ENCODE data around the gene PLXDC1. TPM values are rescaled to one million over a fixed set of nuclear protein-coding genes. Genes with fewer than 3 reads are reported as not detected.

PLXDC1 gene
- total RNA-seq, 1 donor from 2014 or later = 0.52 TPM

DNA sequence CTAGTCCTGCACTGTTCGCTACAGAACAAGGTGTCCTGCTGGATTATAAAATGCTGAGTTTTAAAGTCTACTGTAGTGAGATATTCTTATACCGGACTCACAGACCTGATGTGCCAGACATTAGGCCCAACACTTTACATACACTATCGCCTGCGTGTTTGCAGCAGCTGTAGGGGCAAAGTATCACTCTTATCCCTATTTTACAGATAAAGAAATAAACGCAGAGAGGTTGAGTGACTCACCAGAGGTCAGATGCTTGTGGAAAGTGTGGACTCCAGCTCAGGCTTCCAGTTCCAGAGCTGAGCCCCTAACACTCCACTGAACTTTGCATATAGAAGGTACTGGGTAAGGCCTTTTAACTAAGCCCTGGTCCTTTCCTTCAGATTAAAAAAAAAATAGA lies 47.4 kb downstream of the PLXDC1 start:
- Histone ChIP-seq H3K36me3 (ENCODE audit: control insufficient read depth in 3 of 3, insufficient read depth in 3 of 3, low read length in 3 of 3) (no peaks in the 10 kb centered on the region), H3K9ac (ENCODE audit: low read depth in 1 of 3, low read length in 3 of 3) (no peak overlapping the region), H3K4me3 (ENCODE audit: low read length in 3 of 3) (no peak overlapping the region), H3K9me3 (ENCODE audit: control insufficient read depth in 3 of 3, low read length in 3 of 3) (no peaks in the 10 kb centered on the region), H3K27me3 (ENCODE audit: control insufficient read depth in 3 of 3, insufficient read depth in 3 of 3, low read length in 3 of 3) (peaks cover 5 to 8% (median 6%) of the 10 kb centered on the region in 3 donors), H3K4me1 (ENCODE audit: control insufficient read depth in 3 of 3, insufficient read depth in 3 of 3, low read length in 3 of 3) (peaks cover 5 to 9% (median 8%) of the 10 kb centered on the region in 3 donors), H3K27ac (ENCODE audit: low read depth, low read length) (no peak overlapping the region)

- Histone ChIP-seq H3K27me3 (ENCODE audit: control insufficient read depth in 3 of 3, insufficient read depth in 3 of 3, low read length in 3 of 3) (peaks cover 7 to 25% (median 13%) of the 10 kb centered on the region in 3 donors), H3K36me3 (ENCODE audit: control insufficient read depth in 3 of 3, insufficient read depth in 3 of 3, low read length in 3 of 3) (no peaks in the 10 kb centered on the region), H3K9me3 (ENCODE audit: control insufficient read depth in 3 of 3, low read length in 3 of 3) (no peaks in the 10 kb centered on the region), H3K4me1 (ENCODE audit: control insufficient read depth in 3 of 3, insufficient read depth in 3 of 3, low read length in 3 of 3) (peaks cover 15 to 25% (median 21%) of the 10 kb centered on the region in 3 donors), H3K4me3 (ENCODE audit: low read length in 3 of 3) (no peak overlapping the region), H3K9ac (ENCODE audit: low read depth in 1 of 3, low read length in 3 of 3) (no peak overlapping the region), H3K27ac (ENCODE audit: low read depth, low read length) (no peak overlapping the region)
Observed at GRCh38 chr17:39101091-39101490, 50.3 kb downstream of the PLXDC1 start.

- H3K4me3 ChIP-seq (ENCODE audit: low read length in 3 of 3) = no peak overlapping the region
Observed at GRCh38 chr17:39100530-39100929, 50.9 kb downstream of the PLXDC1 start.

DNA sequence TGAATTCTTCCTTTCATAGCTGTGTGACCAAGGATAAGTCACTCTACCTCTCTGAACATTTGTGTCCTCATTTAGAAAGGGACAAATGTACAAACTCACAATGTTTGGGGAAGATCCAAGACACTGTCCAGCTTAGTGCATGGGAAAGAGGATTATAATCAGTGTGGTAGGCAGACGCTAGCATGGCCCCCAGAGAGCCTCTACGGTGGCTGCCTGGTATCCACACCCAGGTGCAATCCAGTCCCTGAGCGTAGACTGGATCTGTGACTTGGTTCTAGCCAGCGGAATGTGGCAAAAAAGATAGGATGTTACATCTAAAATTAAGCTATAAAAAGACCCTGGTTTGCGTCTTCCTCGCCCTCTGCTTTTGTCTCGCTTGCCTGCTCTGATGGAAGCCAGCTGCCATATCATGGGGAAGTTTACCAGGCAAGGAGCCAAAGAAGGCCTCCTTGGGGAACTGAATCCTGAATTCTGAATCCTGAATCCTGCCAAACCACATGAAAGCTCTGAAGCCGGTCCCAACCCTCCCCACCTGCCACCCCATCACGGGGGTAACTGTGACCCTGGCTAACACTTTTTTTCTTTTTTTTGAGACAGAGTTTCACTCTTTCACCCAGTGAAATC lies 51.7 kb downstream of the PLXDC1 start:
- Histone ChIP-seq H3K27ac (ENCODE audit: low read depth, low read length) (peak overlapping the region; percentile 14), H3K36me3 (ENCODE audit: control insufficient read depth in 3 of 3, insufficient read depth in 3 of 3, low read length in 3 of 3) (no peaks in the 10 kb centered on the region), H3K27me3 (ENCODE audit: control insufficient read depth in 3 of 3, insufficient read depth in 3 of 3, low read length in 3 of 3) (peaks cover 7 to 27% (median 13%) of the 10 kb centered on the region in 3 donors), H3K9me3 (ENCODE audit: control insufficient read depth in 3 of 3, low read length in 3 of 3) (no peaks in the 10 kb centered on the region), H3K4me3 (ENCODE audit: low read length in 3 of 3) (no peak overlapping the region), H3K9ac (ENCODE audit: low read depth in 1 of 3, low read length in 3 of 3) (no peak overlapping the region), H3K4me1 (ENCODE audit: control insufficient read depth in 3 of 3, insufficient read depth in 3 of 3, low read length in 3 of 3) (peaks cover 17 to 29% (median 25%) of the 10 kb centered on the region in 3 donors)

More at GRCh38 chr17:39100530-39100929, 50.9 kb downstream of the PLXDC1 start:
- no peak overlapping the region for H3K9ac ChIP-seq (ENCODE audit: low read depth in 1 of 3, low read length in 3 of 3)
- H3K4me1 ChIP-seq (ENCODE audit: control insufficient read depth in 3 of 3, insufficient read depth in 3 of 3, low read length in 3 of 3) = peaks cover 15 to 29% (median 23%) of the 10 kb centered on the region in 3 donors
- no peak overlapping the region for H3K27ac ChIP-seq (ENCODE audit: low read depth, low read length)
- no peaks in the 10 kb centered on the region for H3K36me3 ChIP-seq (ENCODE audit: control insufficient read depth in 3 of 3, insufficient read depth in 3 of 3, low read length in 3 of 3)
- H3K9me3 ChIP-seq (ENCODE audit: control insufficient read depth in 3 of 3, low read length in 3 of 3) = no peaks in the 10 kb centered on the region
- peaks cover 7 to 26% (median 13%) of the 10 kb centered on the region in 3 donors for H3K27me3 ChIP-seq (ENCODE audit: control insufficient read depth in 3 of 3, insufficient read depth in 3 of 3, low read length in 3 of 3)

GRCh38 chr17:39098588-39098987 lies 52.8 kb downstream of the PLXDC1 start:
- Histone ChIP-seq H3K9me3 (ENCODE audit: control insufficient read depth in 3 of 3, low read length in 3 of 3) (no peaks in the 10 kb centered on the region), H3K4me3 (ENCODE audit: low read length in 3 of 3) (no peak overlapping the region), H3K27me3 (ENCODE audit: control insufficient read depth in 3 of 3, insufficient read depth in 3 of 3, low read length in 3 of 3) (peaks cover 7 to 30% (median 17%) of the 10 kb centered on the region in 3 donors), H3K9ac (ENCODE audit: low read depth in 1 of 3, low read length in 3 of 3) (peak overlapping the region in 1 of 3 donors; percentile 16), H3K27ac (ENCODE audit: low read depth, low read length) (no peak overlapping the region), H3K4me1 (ENCODE audit: control insufficient read depth in 3 of 3, insufficient read depth in 3 of 3, low read length in 3 of 3) (peaks cover 27 to 29% (median 28%) of the 10 kb centered on the region in 3 donors), H3K36me3 (ENCODE audit: control insufficient read depth in 3 of 3, insufficient read depth in 3 of 3, low read length in 3 of 3) (no peaks in the 10 kb centered on the region)

DNA sequence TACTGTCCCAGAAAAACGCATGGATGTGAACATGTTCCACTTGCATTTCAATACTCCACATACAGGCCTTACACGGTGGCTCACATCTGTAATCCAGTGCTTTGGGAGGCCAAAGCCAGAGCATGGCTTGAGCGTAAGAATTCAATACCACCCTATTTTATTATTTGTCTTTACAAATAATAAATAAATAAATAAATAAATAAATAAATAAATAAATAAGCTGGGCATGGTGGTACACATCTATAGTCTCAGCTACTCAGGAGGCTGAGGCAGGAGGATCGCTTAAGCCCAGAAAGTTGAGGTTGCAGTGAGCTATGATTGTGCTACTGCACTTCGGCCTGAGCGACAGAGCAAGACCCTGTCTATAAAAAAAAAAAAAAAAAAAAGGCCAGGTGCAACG lies 53.9 kb downstream of the PLXDC1 start:
- no peak overlapping the region for H3K9ac ChIP-seq (ENCODE audit: low read depth in 1 of 3, low read length in 3 of 3)
- no peak overlapping the region for H3K27ac ChIP-seq (ENCODE audit: low read depth, low read length)
- H3K36me3 ChIP-seq (ENCODE audit: control insufficient read depth in 3 of 3, insufficient read depth in 3 of 3, low read length in 3 of 3) = no peaks in the 10 kb centered on the region
- H3K4me3 ChIP-seq (ENCODE audit: low read length in 3 of 3) = no peak overlapping the region
- peaks cover 28 to 29% (median 28%) of the 10 kb centered on the region in 3 donors for H3K4me1 ChIP-seq (ENCODE audit: control insufficient read depth in 3 of 3, insufficient read depth in 3 of 3, low read length in 3 of 3)
- peaks cover 7 to 30% (median 17%) of the 10 kb centered on the region in 3 donors for H3K27me3 ChIP-seq (ENCODE audit: control insufficient read depth in 3 of 3, insufficient read depth in 3 of 3, low read length in 3 of 3)
- no peaks in the 10 kb centered on the region for H3K9me3 ChIP-seq (ENCODE audit: control insufficient read depth in 3 of 3, low read length in 3 of 3)

- H3K9ac ChIP-seq (ENCODE audit: low read depth in 1 of 3, low read length in 3 of 3) = peak overlapping the region in 1 of 3 donors; percentile 16
- no peaks in the 10 kb centered on the region for H3K9me3 ChIP-seq (ENCODE audit: control insufficient read depth in 3 of 3, low read length in 3 of 3)
- no peak overlapping the region for H3K27ac ChIP-seq (ENCODE audit: low read depth, low read length)
- peaks cover 28 to 31% (median 29%) of the 10 kb centered on the region in 3 donors for H3K4me1 ChIP-seq (ENCODE audit: control insufficient read depth in 3 of 3, insufficient read depth in 3 of 3, low read length in 3 of 3)
- H3K27me3 ChIP-seq (ENCODE audit: control insufficient read depth in 3 of 3, insufficient read depth in 3 of 3, low read length in 3 of 3) = peaks cover 7 to 30% (median 17%) of the 10 kb centered on the region in 3 donors
- H3K4me3 ChIP-seq (ENCODE audit: low read length in 3 of 3) = no peak overlapping the region
- H3K36me3 ChIP-seq (ENCODE audit: control insufficient read depth in 3 of 3, insufficient read depth in 3 of 3, low read length in 3 of 3) = no peaks in the 10 kb centered on the region
Observed at GRCh38 chr17:39097150-39097519, 54.3 kb downstream of the PLXDC1 start.

DNA sequence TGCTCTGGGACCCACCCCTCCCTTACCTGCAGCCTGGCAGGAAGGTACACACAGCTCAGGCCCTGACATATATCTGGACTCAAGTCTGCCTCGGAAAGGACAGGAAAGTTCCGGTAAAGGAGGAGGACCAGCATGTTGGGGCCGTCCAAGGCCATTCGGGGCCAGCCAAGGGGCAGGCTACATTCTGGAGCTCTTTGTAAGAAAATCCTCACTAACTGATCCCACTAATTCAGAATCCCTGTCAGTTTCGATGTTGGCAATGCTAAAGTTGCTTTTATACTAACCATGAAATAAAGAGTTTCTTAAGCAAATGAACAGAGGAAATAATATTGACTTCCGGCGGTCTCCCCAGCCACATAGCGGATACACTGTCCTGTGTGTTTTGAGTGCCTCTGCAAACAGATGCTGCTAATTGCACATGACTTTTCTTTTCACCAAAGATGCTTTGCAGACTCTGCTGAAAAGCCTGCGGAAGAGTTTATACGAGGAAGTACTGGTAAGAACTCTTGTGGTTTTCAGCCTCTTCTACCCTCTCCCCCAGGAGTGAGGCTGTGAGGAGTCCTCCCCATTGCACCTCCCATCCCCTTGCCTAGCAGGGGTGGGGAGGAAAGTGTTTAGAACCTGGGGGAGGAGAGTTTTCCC lies 54.8 kb downstream of the PLXDC1 start:
- H3K4me3 ChIP-seq (ENCODE audit: low read length in 3 of 3) = no peak overlapping the region
- H3K27ac ChIP-seq (ENCODE audit: low read depth, low read length) = peak overlapping the region; percentile 68
- peaks cover 28 to 32% (median 29%) of the 10 kb centered on the region in 3 donors for H3K4me1 ChIP-seq (ENCODE audit: control insufficient read depth in 3 of 3, insufficient read depth in 3 of 3, low read length in 3 of 3)
- H3K36me3 ChIP-seq (ENCODE audit: control insufficient read depth in 3 of 3, insufficient read depth in 3 of 3, low read length in 3 of 3) = no peaks in the 10 kb centered on the region
- peak overlapping the region in 1 of 3 donors; percentile 16 for H3K9ac ChIP-seq (ENCODE audit: low read depth in 1 of 3, low read length in 3 of 3)
- peaks cover 7 to 30% (median 17%) of the 10 kb centered on the region in 3 donors for H3K27me3 ChIP-seq (ENCODE audit: control insufficient read depth in 3 of 3, insufficient read depth in 3 of 3, low read length in 3 of 3)
- no peaks in the 10 kb centered on the region for H3K9me3 ChIP-seq (ENCODE audit: control insufficient read depth in 3 of 3, low read length in 3 of 3)

DNA sequence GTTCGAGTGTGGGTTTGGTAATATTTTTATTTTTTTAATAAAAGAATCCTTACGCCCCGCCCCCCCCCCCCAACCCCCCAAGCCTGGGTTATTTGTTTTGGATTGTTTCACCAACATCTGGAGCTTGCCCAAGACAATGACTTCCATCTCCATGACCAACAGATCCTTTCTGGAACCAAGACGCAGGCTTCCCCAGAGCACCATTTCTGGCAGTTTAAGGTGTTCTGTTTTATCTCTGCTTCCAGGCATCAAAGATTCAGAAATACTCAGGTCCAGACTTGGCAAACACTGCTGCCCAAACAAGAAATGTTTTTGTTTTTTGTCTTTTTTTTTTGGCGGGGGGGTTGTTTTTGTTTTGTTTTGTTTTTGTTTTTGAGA lies 56.1 kb downstream of the PLXDC1 start:
- Histone ChIP-seq H3K36me3 (ENCODE audit: control insufficient read depth in 3 of 3, insufficient read depth in 3 of 3, low read length in 3 of 3) (no peaks in the 10 kb centered on the region), H3K9ac (ENCODE audit: low read depth in 1 of 3, low read length in 3 of 3) (no peak overlapping the region), H3K4me1 (ENCODE audit: control insufficient read depth in 3 of 3, insufficient read depth in 3 of 3, low read length in 3 of 3) (peaks cover 29 to 39% (median 33%) of the 10 kb centered on the region in 3 donors), H3K27me3 (ENCODE audit: control insufficient read depth in 3 of 3, insufficient read depth in 3 of 3, low read length in 3 of 3) (peaks cover 13 to 30% (median 17%) of the 10 kb centered on the region in 3 donors), H3K4me3 (ENCODE audit: low read length in 3 of 3) (no peak overlapping the region), H3K27ac (ENCODE audit: low read depth, low read length) (no peak overlapping the region), H3K9me3 (ENCODE audit: control insufficient read depth in 3 of 3, low read length in 3 of 3) (no peaks in the 10 kb centered on the region)

GRCh38 chr17:39094607-39095308 lies 56.7 kb downstream of the PLXDC1 start:
- Histone ChIP-seq H3K9me3 (ENCODE audit: control insufficient read depth in 3 of 3, low read length in 3 of 3) (no peaks in the 10 kb centered on the region), H3K27me3 (ENCODE audit: control insufficient read depth in 3 of 3, insufficient read depth in 3 of 3, low read length in 3 of 3) (peaks cover 13 to 29% (median 17%) of the 10 kb centered on the region in 3 donors)

More at GRCh38 chr17:39094607-39095308, 56.7 kb downstream of the PLXDC1 start:
- Histone ChIP-seq H3K4me3 (ENCODE audit: low read length in 3 of 3) (no peak overlapping the region), H3K27ac (ENCODE audit: low read depth, low read length) (no peak overlapping the region), H3K9ac (ENCODE audit: low read depth in 1 of 3, low read length in 3 of 3) (no peak overlapping the region), H3K36me3 (ENCODE audit: control insufficient read depth in 3 of 3, insufficient read depth in 3 of 3, low read length in 3 of 3) (no peaks in the 10 kb centered on the region), H3K4me1 (ENCODE audit: control insufficient read depth in 3 of 3, insufficient read depth in 3 of 3, low read length in 3 of 3) (peaks cover 28 to 39% (median 30%) of the 10 kb centered on the region in 3 donors)
